Measurements from ENCODE around the gene MYOM3. TPM values are rescaled to one million over a fixed set of nuclear protein-coding genes. Genes with fewer than 3 reads are reported as not detected.

MYOM3 gene
- total RNA-seq, 1 experiment from 2014 or later: 7.9 TPM

GRCh38 chr1:24142546-24143534, 30.9 kb upstream of the MYOM3 start, which contains the start of gene IL22RA1:
Gene IL22RA1 (minus strand): TSS chr1:24143140. CDS start chr1:24143082, 58 bp downstream.
- BruUV-seq (replicated peaks): no TSS peak
- intact Hi-C loops (cut with micrococcal nuclease): no loop called here

More at GRCh38 chr1:24142546-24143534, 30.9 kb upstream of the MYOM3 start, which contains the start of gene IL22RA1:
- H2AFZ ChIP-seq (ENCODE audit: low read depth, low read length, poor library complexity, severe bottlenecking): peak within 1 kb of the TSS; percentile 59
- ChIA-PET POLR2A (no interaction called here), CTCF (interaction anchor here (0.7 kb wide), 1 partner anchor 250 kb away, joined by 3 read pairs; no protein-coding TSS in a partner anchor), RAD21 (ENCODE audit: low non-redundant PET in 1 of 2, low total read pairs in 2 of 2, uncharacterized antibody in 2 of 2, unreplicated experiment in 2 of 2) (no interaction called here)
- H3K36me3 ChIP-seq (ENCODE audit: control insufficient read depth in 1 of 2, insufficient read depth in 2 of 2, low read length in 2 of 2): no peaks in the 10 kb centered on the region
- H3K9me2 ChIP-seq (ENCODE audit: insufficient read depth): no peaks in the 10 kb centered on the region
- H4K20me1 ChIP-seq (ENCODE audit: insufficient read depth): no peaks in the 10 kb centered on the region
- no peaks in the 10 kb centered on the region for H3K27me3 ChIP-seq (ENCODE audit: insufficient read depth, low read length)
- no peaks in the 10 kb centered on the region for H3K79me2 ChIP-seq (ENCODE audit: insufficient read depth, low read length)
- ATAC-seq (peak; percentile 95), DNase-seq (ENCODE audit: low read depth, low spot score) (peak; percentile 34)
- TF ChIP-seq POLR2AphosphoS5 (IDR thresholded peaks at IDR 0.05; ENCODE audit: low read depth, low read length): peak; percentile 75
- TF ChIP-seq CTCF (IDR thresholded peaks at IDR 0.05 in 2 of 3, conservative IDR thresholded peaks at IDR 0.05 in 1 of 3; ENCODE audit: borderline replicate concordance in 1 of 3, insufficient read depth in 1 of 3, low read depth in 2 of 3, low read length in 2 of 3): peak in 1 of 3 experiments; percentile 6; a peak in 1 of 6 replicates
- no peak for TF ChIP-seq ZNF274 (IDR thresholded peaks at IDR 0.05; ENCODE audit: low read depth, low read length)
- no peak for TF ChIP-seq ZFX (IDR thresholded peaks at IDR 0.05)
- H3K9me3 ChIP-seq (ENCODE audit: control insufficient read depth in 1 of 2, insufficient read depth in 1 of 2, low read depth in 1 of 2, low read length in 2 of 2): no peaks in the 10 kb centered on the region; a peak in 1 of 4 replicates
- H3K4me2 ChIP-seq (ENCODE audit: low read length): peak within 1 kb of the TSS; percentile 92
- H3K27ac ChIP-seq (ENCODE audit: low read depth, low read length): peak within 1 kb of the TSS; percentile 19; the same call in 1 of the 2 replicates
- peak within 1 kb of the TSS; percentile 64 to 73 for H3K4me3 ChIP-seq (replicated peaks in 1 of 2; ENCODE audit: low read depth in 1 of 2, low read length in 2 of 2)
- peak within 1 kb of the TSS; percentile 72 for H3K9ac ChIP-seq (ENCODE audit: low read length)
- peaks cover 10 to 20% of the 10 kb centered on the region in 2 experiments for H3K4me1 ChIP-seq (ENCODE audit: control insufficient read depth in 1 of 2, insufficient read depth in 2 of 2, low read length in 2 of 2)
